ENCODE data around the gene NDUFB4. TPM values are rescaled to one million over a fixed set of nuclear protein-coding genes. Genes with fewer than 3 reads are reported as not detected.

Gene NDUFB4
- total and polyA plus RNA-seq, 2 donors (not counting 1 experiment from before 2014, with no cell fraction given): 68.4 to 139 TPM

DNA sequence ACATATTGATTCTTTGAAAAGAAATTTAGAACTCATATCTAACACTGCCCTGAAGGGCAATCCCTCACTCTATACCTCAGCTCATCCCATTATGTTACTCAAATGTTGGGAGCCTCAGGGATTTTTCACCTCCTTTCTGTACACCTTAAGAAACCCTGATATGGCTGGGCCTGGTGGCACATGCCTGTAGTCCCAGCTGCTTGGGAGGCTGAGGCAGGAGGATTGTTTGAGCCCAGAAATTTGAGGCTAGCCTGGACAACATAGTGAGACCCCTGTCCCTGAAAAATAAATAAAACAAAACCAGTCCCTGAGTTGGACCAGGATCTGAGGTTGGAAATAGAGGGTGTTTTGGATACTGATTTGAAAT lies 27.6 kb downstream of the NDUFB4 start:
- H3K4me2 ChIP-seq (replicated peaks; ENCODE audit: low read depth, low read length, poor library complexity, severe bottlenecking): no peak overlapping the region
- no peaks in the 10 kb centered on the region for H4K20me1 ChIP-seq (ENCODE audit: control insufficient read depth, insufficient read depth, low read length, poor library complexity, severe bottlenecking)
- ChIA-PET POLR2A (no interaction called here), CTCF (no interaction called here)
- intact Hi-C loops (cut with micrococcal nuclease): no loop called here
- no peaks in the 10 kb centered on the region for H3K4me1 ChIP-seq (ENCODE audit: control insufficient read depth in 2 of 2, insufficient read depth in 2 of 2, low read length in 2 of 2)
- H3K79me2 ChIP-seq (ENCODE audit: control insufficient read depth, insufficient read depth, low read length): no peaks in the 10 kb centered on the region
- no peak overlapping the region for H3K4me3 Mint-ChIP-seq
- H3K27ac Mint-ChIP-seq: no peak overlapping the region
- H3K27ac ChIP-seq (ENCODE audit: low read length in 2 of 2): no peak overlapping the region
- DNase-seq (no peak), ATAC-seq (ENCODE audit: low read depth) (no peak)
- H3K4me1 Mint-ChIP-seq: no peaks in the 10 kb centered on the region
- H3K4me3 ChIP-seq (ENCODE audit: control extremely low read depth in 1 of 5, extremely low read depth in 1 of 5, insufficient read depth in 1 of 5, low read depth in 2 of 5, low read length in 4 of 5): no peak overlapping the region
- H3K27me3 Mint-ChIP-seq: peaks cover 17% of the 10 kb centered on the region
- no peak overlapping the region for H3K9ac ChIP-seq (ENCODE audit: low read length)
- H3K36me3 ChIP-seq (replicated peaks in 1 of 2; ENCODE audit: control extremely low read depth in 1 of 2, control insufficient read depth in 1 of 2, extremely low read depth in 1 of 2, insufficient read depth in 2 of 2, low read length in 1 of 2): no peaks in the 10 kb centered on the region
- H3K9me3 ChIP-seq (ENCODE audit: control extremely low read depth in 1 of 3, control insufficient read depth in 2 of 3, insufficient read depth in 1 of 3, low read length in 2 of 3): peaks cover 0 to 24% (median 22%) of the 10 kb centered on the region in 3 donors
- H3K9me3 Mint-ChIP-seq (ENCODE audit: insufficient read depth): peaks cover 11% of the 10 kb centered on the region
- H3K27me3 ChIP-seq (replicated peaks in 1 of 4; ENCODE audit: control extremely low read depth in 1 of 4, control insufficient read depth in 3 of 4, insufficient read depth in 4 of 4, low read length in 3 of 4): peaks cover 0 to 3% (median 0%) of the 10 kb centered on the region in 4 experiments
- H2AFZ ChIP-seq (ENCODE audit: insufficient read depth, low read depth, low read length, poor library complexity, severe bottlenecking): no peak overlapping the region
- no peak for TF ChIP-seq CTCF (IDR thresholded peaks at IDR 0.05)
- no peak for TF ChIP-seq EZH2 (IDR thresholded peaks at IDR 0.05; ENCODE audit: borderline replicate concordance, insufficient read depth, low read depth, low read length, poor library complexity, severe bottlenecking)

DNA sequence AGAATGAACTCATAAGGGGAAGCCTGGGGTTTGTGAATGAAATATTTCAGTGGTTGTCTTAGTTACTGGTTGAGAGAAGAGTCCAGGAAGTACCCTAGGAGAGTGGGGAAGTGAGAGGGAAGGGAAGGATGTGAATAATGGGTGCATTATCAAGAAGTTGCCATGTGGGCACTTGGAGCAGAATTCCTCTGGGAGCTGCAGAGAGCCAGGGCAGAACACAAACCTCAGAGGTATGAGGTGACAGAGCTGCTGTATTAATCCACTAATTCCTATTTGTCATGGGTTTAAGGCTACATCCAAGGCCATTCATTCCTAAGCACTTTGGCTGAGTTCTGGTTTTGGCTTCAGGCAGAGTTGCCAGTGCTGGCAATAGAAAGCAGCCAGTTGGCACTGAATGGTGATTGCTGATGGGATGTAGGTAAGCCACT lies 29.0 kb downstream of the NDUFB4 start:
- Histone ChIP-seq H3K4me3 (ENCODE audit: control extremely low read depth in 1 of 5, extremely low read depth in 1 of 5, insufficient read depth in 1 of 5, low read depth in 2 of 5, low read length in 4 of 5) (no peak overlapping the region), H3K36me3 (replicated peaks in 1 of 2; ENCODE audit: control extremely low read depth in 1 of 2, control insufficient read depth in 1 of 2, extremely low read depth in 1 of 2, insufficient read depth in 2 of 2, low read length in 1 of 2) (no peaks in the 10 kb centered on the region), H3K9me3 (ENCODE audit: control extremely low read depth in 1 of 3, control insufficient read depth in 2 of 3, insufficient read depth in 1 of 3, low read length in 2 of 3) (peaks cover 0 to 24% (median 22%) of the 10 kb centered on the region in 3 donors), H3K4me2 (replicated peaks; ENCODE audit: low read depth, low read length, poor library complexity, severe bottlenecking) (no peak overlapping the region), H4K20me1 (ENCODE audit: control insufficient read depth, insufficient read depth, low read length, poor library complexity, severe bottlenecking) (no peaks in the 10 kb centered on the region), H3K9ac (ENCODE audit: low read length) (no peak overlapping the region), H2AFZ (ENCODE audit: insufficient read depth, low read depth, low read length, poor library complexity, severe bottlenecking) (no peak overlapping the region), H3K27ac (ENCODE audit: low read length in 2 of 2) (no peak overlapping the region), H3K79me2 (ENCODE audit: control insufficient read depth, insufficient read depth, low read length) (no peaks in the 10 kb centered on the region), H3K4me1 (ENCODE audit: control insufficient read depth in 2 of 2, insufficient read depth in 2 of 2, low read length in 2 of 2) (no peaks in the 10 kb centered on the region), H3K27me3 (replicated peaks in 1 of 4; ENCODE audit: control extremely low read depth in 1 of 4, control insufficient read depth in 3 of 4, insufficient read depth in 4 of 4, low read length in 3 of 4) (peaks cover 0 to 3% (median 0%) of the 10 kb centered on the region in 4 experiments)
- ATAC-seq (ENCODE audit: low read depth): no peak
- DNase-seq: no peak
- ChIA-PET POLR2A (no interaction called here), CTCF (interaction anchor here (0.6 kb wide), 1 partner anchor 65 kb away, joined by 3 read pairs; no protein-coding TSS in a partner anchor)
- Mint-ChIP-seq H3K27ac (no peak overlapping the region), H3K4me3 (no peak overlapping the region), H3K4me1 (no peaks in the 10 kb centered on the region), H3K9me3 (ENCODE audit: insufficient read depth) (peaks cover 11% of the 10 kb centered on the region), H3K27me3 (peaks cover 19% of the 10 kb centered on the region)
- intact Hi-C loops (cut with micrococcal nuclease): no loop called here
- no peak for TF ChIP-seq EZH2 (IDR thresholded peaks at IDR 0.05; ENCODE audit: borderline replicate concordance, insufficient read depth, low read depth, low read length, poor library complexity, severe bottlenecking)
- TF ChIP-seq CTCF (IDR thresholded peaks at IDR 0.05): no peak
